Measurements from ENCODE around the gene SGK1.

SGK1 gene

DNA sequence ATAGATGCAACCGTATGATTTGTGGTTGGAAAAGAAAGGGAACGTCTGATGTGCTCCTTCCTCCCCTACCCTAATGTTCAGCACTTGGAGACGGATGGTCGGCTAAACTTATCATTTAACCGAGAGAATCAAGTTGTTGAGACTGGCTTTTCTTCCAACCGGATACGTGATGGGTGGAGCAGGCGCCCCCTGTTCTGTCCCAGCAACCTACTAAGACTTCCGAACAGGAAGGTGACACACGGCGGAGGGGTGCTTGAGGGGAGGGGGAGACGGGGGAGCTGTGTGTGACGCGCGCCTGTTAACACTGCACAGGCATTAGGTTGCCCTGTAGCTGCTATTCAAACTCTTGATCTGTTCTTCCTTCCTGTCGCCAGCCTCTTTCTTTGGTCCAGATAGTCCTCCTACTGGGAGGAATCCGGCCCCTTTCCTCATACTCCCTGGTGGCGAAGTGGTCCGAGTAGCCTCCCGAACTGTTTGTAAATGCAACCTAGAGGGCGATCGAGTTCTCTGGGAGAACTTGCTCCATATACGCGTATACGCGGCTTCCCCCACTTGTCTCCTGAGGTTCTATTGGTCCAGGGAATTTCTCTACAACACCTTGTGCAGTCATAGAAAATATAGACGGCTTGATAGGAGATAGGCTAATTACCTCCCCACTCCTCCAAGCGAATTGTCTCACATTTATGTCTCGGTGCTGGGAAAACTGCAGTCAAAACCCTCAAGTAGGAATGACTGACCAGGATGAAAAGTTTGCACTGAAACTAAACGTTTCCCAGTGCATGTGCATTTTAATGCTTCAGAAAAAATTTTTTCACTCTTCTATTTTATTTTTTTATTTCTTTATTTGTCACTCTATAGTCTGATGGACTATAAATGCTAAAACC lies 139.5 kb downstream of the SGK1 start:
- peak; percentile 85 for DNase-seq (ENCODE audit: low read depth)
- in situ Hi-C loops (cut with HindIII; ENCODE audit: low sequenced_read_pairs): no loop called here
- peak overlapping the region; percentile 24 for H3K4me3 ChIP-seq (ENCODE audit: low read depth, low read length)
- TF ChIP-seq, protein P1, sequence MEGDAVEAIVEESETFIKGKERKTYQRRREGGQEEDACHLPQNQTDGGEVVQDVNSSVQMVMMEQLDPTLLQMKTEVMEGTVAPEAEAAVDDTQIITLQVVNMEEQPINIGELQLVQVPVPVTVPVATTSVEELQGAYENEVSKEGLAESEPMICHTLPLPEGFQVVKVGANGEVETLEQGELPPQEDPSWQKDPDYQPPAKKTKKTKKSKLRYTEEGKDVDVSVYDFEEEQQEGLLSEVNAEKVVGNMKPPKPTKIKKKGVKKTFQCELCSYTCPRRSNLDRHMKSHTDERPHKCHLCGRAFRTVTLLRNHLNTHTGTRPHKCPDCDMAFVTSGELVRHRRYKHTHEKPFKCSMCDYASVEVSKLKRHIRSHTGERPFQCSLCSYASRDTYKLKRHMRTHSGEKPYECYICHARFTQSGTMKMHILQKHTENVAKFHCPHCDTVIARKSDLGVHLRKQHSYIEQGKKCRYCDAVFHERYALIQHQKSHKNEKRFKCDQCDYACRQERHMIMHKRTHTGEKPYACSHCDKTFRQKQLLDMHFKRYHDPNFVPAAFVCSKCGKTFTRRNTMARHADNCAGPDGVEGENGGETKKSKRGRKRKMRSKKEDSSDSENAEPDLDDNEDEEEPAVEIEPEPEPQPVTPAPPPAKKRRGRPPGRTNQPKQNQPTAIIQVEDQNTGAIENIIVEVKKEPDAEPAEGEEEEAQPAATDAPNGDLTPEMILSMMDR (IDR thresholded peaks at IDR 0.05; ENCODE audit: low read depth, low read length, missing control alignments): peak; percentile 91

DNA sequence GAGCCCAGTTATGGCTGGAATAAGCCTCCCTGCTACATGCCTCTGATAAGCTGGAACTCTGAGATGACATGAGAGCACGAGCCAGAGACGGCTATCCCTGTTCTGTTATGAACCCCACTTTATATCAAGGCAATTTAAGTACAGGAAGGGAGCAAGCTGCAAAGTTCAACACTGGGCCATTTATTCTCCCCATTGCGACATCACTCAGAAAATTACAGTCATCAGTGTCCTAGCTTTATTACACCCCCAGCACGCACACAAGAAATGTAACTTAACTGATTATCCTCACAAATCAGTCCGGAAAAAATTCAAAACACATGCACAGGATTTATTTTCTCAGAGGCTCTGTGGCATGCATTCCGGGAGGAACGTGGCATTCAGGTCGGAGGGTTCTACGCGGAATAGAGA lies 140.2 kb downstream of the SGK1 start:
- in situ Hi-C loops (cut with HindIII; ENCODE audit: low sequenced_read_pairs): no loop called here
- no peak for DNase-seq (ENCODE audit: low read depth)
- H3K4me3 ChIP-seq (ENCODE audit: low read depth, low read length): peak overlapping the region; percentile 24
- TF ChIP-seq, protein P1 (IDR thresholded peaks at IDR 0.05; ENCODE audit: low read depth, low read length, missing control alignments): no peak

DNA sequence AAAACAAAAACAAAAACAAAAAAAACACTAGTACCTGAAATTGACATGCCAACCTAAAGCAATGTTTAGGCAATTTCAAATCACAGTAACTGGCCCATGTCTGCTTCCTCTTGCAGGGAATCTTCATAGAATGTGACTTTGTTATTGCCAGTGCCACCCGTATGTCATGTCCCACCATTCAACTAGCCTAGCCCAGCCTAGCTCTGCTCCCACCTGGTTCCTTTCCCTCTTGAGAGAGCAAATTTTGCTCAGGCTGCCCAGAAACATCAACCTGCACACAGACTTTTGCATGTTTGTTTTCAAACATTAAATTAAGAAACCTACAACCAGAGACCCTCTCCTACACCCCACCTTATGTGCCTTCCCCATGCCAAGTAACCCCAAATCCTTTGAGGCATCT lies 140.7 kb downstream of the SGK1 start:
- DNase-seq (ENCODE audit: low read depth): no peak
- TF ChIP-seq, protein P1 (IDR thresholded peaks at IDR 0.05; ENCODE audit: low read depth, low read length, missing control alignments): no peak
- H3K4me3 ChIP-seq (ENCODE audit: low read depth, low read length): no peak overlapping the region
- in situ Hi-C loops (cut with HindIII; ENCODE audit: low sequenced_read_pairs): no loop called here

DNA sequence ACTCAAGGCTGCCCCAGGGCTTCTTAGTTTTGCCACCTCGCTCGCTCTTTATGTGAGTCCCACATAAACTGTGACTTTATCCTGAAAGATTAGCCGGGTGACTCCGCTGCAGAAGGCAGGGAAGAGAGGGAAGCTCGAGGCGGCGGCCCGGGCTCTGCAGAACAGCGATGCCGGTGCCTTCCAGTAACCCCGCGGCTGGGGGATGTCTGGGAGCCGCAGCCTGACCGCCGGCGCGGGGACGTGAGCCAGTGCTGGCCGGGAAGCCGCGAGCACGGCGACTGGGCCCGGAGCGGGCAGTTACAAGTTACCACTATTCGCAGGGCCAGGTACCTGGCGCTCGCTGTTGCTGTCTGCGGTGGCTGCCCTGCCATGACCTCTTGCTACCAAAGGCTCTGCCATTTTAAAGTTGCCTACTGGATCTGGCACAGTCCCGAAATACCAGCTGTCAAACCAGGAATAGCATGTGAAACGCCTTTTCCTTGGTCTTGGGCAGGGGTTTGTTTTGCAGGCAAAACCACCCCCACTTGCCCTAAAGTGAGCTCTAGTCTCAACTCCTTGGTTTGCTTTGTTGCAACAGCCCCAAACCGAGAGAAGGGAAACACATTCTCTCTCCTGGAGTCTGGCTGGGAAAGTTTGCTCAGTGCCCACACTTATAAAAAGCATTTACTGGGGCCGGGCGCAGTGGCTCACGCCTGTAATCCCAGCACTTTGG lies 141.5 kb downstream of the SGK1 start:
- no peak for DNase-seq (ENCODE audit: low read depth)
- in situ Hi-C loops (cut with HindIII; ENCODE audit: low sequenced_read_pairs): no loop called here
- peak overlapping the region; percentile 98 for H3K4me3 ChIP-seq (ENCODE audit: low read depth, low read length)
- TF ChIP-seq, protein P1 (IDR thresholded peaks at IDR 0.05; ENCODE audit: low read depth, low read length, missing control alignments): no peak

DNA sequence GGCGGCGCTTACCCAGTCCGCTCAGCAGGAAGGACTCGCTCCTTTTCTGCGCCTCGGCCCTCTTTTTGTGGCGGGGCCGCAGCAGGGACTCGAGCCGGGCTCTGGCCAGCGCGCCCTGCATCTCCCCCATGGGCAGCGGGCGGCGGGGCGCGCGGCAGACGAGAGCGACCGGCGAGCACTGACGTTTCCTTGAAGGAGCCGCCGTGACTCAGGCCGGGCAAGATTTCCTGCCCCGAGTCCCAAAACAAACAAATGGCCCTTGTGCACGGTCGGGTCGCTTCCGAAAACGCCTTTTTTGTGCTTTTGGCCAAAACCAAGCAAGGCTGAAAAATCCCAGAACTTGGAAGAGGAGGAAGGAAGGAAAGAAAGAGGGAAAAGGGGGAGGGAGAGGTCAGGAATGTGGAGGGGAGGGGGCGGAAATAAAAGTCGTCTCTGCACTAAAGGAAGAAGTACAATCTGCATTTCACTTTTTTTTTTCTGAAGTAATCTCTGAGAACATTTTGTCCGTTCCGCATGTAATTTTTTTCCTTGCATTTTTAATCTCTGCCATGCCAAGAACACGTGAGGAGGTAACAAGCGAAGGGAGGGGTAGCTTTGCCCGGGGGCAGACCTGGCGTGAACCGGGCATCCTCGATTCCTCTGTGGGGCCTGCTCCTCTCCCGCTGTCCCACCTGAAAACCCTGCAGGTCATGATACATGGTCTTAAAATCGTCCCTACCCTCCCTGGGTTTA lies 142.2 kb downstream of the SGK1 start:
- TF ChIP-seq, protein P1 (IDR thresholded peaks at IDR 0.05; ENCODE audit: low read depth, low read length, missing control alignments): no peak
- peak overlapping the region; percentile 98 for H3K4me3 ChIP-seq (ENCODE audit: low read depth, low read length)
- in situ Hi-C loops (cut with HindIII; ENCODE audit: low sequenced_read_pairs): no loop called here
- DNase-seq (ENCODE audit: low read depth): peak; percentile 46
